ENCODE results near the gene PLK3.

DNA sequence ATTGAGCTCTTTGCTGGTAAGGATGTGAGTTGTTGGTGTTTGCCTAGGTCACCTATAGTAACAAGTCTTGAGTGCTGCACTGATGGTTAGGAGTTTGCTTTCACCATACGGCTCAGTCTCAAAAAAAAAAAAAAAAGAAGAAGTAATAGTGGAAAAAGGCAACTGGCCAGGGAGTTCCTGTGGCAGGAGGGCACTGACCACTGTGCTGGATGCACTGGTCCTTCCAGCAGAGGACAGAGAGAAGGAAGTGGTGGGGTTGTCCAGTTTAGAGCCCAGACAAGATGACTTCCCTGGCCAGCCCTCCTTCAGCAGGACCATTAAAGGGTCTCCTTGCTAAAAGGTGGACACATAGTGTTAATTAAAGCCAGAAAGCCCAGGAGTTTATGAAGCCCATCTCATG, 54.8 kb downstream of the PLK3 start:
- TF ChIP-seq, protein P1, sequence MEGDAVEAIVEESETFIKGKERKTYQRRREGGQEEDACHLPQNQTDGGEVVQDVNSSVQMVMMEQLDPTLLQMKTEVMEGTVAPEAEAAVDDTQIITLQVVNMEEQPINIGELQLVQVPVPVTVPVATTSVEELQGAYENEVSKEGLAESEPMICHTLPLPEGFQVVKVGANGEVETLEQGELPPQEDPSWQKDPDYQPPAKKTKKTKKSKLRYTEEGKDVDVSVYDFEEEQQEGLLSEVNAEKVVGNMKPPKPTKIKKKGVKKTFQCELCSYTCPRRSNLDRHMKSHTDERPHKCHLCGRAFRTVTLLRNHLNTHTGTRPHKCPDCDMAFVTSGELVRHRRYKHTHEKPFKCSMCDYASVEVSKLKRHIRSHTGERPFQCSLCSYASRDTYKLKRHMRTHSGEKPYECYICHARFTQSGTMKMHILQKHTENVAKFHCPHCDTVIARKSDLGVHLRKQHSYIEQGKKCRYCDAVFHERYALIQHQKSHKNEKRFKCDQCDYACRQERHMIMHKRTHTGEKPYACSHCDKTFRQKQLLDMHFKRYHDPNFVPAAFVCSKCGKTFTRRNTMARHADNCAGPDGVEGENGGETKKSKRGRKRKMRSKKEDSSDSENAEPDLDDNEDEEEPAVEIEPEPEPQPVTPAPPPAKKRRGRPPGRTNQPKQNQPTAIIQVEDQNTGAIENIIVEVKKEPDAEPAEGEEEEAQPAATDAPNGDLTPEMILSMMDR (IDR thresholded peaks at IDR 0.05; ENCODE audit: low read depth, low read length), result no peak
- TF ChIP-seq POLR2A (IDR thresholded peaks at IDR 0.05; ENCODE audit: extremely low read depth, insufficient read length) (no peak), MYC (IDR thresholded peaks at IDR 0.05; ENCODE audit: low read depth, low read length) (no peak)
- TF ChIP-seq, protein P2, sequence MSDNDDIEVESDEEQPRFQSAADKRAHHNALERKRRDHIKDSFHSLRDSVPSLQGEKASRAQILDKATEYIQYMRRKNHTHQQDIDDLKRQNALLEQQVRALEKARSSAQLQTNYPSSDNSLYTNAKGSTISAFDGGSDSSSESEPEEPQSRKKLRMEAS (IDR thresholded peaks at IDR 0.05; ENCODE audit: low read depth, low read length), result no peak

Measured in NB4 (cell line).